Activated gamma-delta T cell (primary cell): ENCODE measurements around the gene TOM1L2.
"Not testable (repeated sequence)": the region's sequence is repeated elsewhere in the genome, so short reads cannot be mapped to it uniquely, and the experiment has no call there.

ENCODE experiments used
- DNase-seq: peaks from one replicate; lab custom pipeline; 2025; lab: John Stamatoyannopoulos, UW

Gene TOM1L2

GRCh38 chr17:17819111-17819510 lies 153.1 kb downstream of the TOM1L2 start:
- no peak for DNase-seq

GRCh38 chr17:17818088-17818526 lies 154.1 kb downstream of the TOM1L2 start:
- DNase-seq, result no peak

GRCh38 chr17:17817552-17817947 lies 154.7 kb downstream of the TOM1L2 start:
- DNase-seq, result no peak

GRCh38 chr17:17816831-17817551 lies 155.2 kb downstream of the TOM1L2 start:
- DNase-seq, result no peak

GRCh38 chr17:17816240-17816814 lies 155.9 kb downstream of the TOM1L2 start:
- DNase-seq, result no peak

GRCh38 chr17:17815436-17816200 lies 156.6 kb downstream of the TOM1L2 start:
- DNase-seq, result no peak

- DNase-seq, result no peak
Observed at GRCh38 chr17:17815062-17815406, 157.2 kb downstream of the TOM1L2 start.

- DNase-seq, result no peak
Observed at GRCh38 chr17:17814162-17815061, 157.8 kb downstream of the TOM1L2 start.

- no peak for DNase-seq
Observed at GRCh38 chr17:17813725-17814095, 158.5 kb downstream of the TOM1L2 start.

GRCh38 chr17:17813055-17813724 lies 159.0 kb downstream of the TOM1L2 start:
- DNase-seq, result no peak

- peak; percentile 30 for DNase-seq
Observed at GRCh38 chr17:17812211-17813054, 159.8 kb downstream of the TOM1L2 start.

GRCh38 chr17:17811381-17812210 lies 160.6 kb downstream of the TOM1L2 start:
- DNase-seq, result no peak

GRCh38 chr17:17810895-17811248 lies 161.3 kb downstream of the TOM1L2 start:
- DNase-seq, result no peak

GRCh38 chr17:17810084-17810894 lies 161.9 kb downstream of the TOM1L2 start:
- no peak for DNase-seq

GRCh38 chr17:17809531-17810083 lies 162.6 kb downstream of the TOM1L2 start:
- DNase-seq, result no peak

GRCh38 chr17:17808706-17809432 lies 163.3 kb downstream of the TOM1L2 start:
- DNase-seq, result no peak

GRCh38 chr17:17808200-17808599 lies 164.0 kb downstream of the TOM1L2 start:
- not testable (repeated sequence) for DNase-seq

GRCh38 chr17:17807440-17807839 lies 164.8 kb downstream of the TOM1L2 start:
- no peak for DNase-seq
